ENCODE measurements around the gene TM6SF1.

GRCh38 chr15:83174891-83175290, 67.4 kb downstream of the TM6SF1 start:
- TF ChIP-seq CTCF (IDR thresholded peaks at IDR 0.05) (no peak), POLR2AphosphoS5 (IDR thresholded peaks at IDR 0.05; ENCODE audit: low read depth, low read length) (no peak)

Measured in Panc1 (cell line).